ENCODE results near the gene REC8. TPM values are rescaled to one million over a fixed set of nuclear protein-coding genes. Genes with fewer than 3 reads are reported as not detected.
"Not testable (repeated sequence)": the region's sequence is repeated elsewhere in the genome, so short reads cannot be mapped to it uniquely, and the experiment has no call there.

The REC8 gene
- total and polyA plus RNA-seq, 4 donors = 2.3 to 4.7 (median 3.8) TPM

DNA sequence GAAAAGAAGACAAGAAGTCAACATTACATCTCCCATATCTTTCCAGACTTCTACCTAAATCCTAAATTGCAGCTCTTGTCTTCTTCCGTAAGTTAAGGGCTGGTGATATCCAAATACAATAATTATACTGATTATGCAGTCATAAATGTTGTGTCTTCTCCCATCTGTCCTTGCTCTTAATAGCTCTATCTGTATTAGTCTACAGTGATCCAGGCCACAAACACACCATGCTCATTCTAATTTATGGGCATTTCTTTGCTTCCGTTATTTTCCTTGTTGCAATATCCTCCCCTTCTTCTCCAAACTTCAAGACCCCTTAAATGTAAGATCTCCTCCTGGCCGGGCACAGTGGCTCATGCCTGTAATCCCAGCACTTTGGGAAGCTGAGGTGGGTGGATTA is 47.6 kb downstream of the REC8 start (continued):
- TF ChIP-seq NR2F2 (IDR thresholded peaks at IDR 0.05) = no peak
- TF ChIP-seq, protein P1, sequence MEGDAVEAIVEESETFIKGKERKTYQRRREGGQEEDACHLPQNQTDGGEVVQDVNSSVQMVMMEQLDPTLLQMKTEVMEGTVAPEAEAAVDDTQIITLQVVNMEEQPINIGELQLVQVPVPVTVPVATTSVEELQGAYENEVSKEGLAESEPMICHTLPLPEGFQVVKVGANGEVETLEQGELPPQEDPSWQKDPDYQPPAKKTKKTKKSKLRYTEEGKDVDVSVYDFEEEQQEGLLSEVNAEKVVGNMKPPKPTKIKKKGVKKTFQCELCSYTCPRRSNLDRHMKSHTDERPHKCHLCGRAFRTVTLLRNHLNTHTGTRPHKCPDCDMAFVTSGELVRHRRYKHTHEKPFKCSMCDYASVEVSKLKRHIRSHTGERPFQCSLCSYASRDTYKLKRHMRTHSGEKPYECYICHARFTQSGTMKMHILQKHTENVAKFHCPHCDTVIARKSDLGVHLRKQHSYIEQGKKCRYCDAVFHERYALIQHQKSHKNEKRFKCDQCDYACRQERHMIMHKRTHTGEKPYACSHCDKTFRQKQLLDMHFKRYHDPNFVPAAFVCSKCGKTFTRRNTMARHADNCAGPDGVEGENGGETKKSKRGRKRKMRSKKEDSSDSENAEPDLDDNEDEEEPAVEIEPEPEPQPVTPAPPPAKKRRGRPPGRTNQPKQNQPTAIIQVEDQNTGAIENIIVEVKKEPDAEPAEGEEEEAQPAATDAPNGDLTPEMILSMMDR (IDR thresholded peaks at IDR 0.05; ENCODE audit: low read depth, low read length, missing input control) = no peak

DNA sequence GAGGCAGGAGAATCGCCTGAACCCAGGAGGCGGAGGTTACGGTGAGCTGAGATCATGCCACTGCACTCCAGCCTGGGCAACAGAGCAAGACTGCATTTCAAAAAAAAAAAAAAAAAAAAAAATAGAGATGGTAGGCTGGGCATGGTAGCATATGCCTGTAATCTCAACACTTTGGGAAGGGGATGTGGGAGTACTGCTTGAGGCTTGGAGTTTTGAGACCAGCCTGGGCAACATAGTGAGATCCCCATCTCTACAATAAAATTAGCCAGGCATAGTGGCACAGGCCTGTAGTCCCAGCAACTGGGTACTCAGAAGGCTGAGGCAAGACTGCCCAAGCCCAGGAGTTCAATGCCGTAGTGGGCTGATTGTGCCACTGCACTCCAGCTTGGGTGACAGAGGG is 51.1 kb downstream of the REC8 start:
- H3K9ac ChIP-seq (ENCODE audit: low read depth in 1 of 2, low read length in 2 of 2); H3K4me1 ChIP-seq (ENCODE audit: control insufficient read depth in 4 of 4, insufficient read depth in 4 of 4, low read length in 3 of 4); DNase-seq (ENCODE audit: low spot score); H3K27me3 ChIP-seq (ENCODE audit: control insufficient read depth in 4 of 4, insufficient read depth in 4 of 4, low read length in 3 of 4); H3K36me3 ChIP-seq (ENCODE audit: control insufficient read depth in 4 of 4, insufficient read depth in 3 of 4, low read depth in 1 of 4, low read length in 3 of 4); H3K9me3 ChIP-seq (ENCODE audit: control insufficient read depth in 4 of 4, low read length in 3 of 4); H3K27ac ChIP-seq (ENCODE audit: low read depth in 1 of 2, low read length in 2 of 2); H3K4me3 ChIP-seq (ENCODE audit: low read depth in 1 of 3, low read length in 3 of 3): not testable (repeated sequence)
- WGBS = 99% methylated on average over 4 of the region's 4 CpGs

DNA sequence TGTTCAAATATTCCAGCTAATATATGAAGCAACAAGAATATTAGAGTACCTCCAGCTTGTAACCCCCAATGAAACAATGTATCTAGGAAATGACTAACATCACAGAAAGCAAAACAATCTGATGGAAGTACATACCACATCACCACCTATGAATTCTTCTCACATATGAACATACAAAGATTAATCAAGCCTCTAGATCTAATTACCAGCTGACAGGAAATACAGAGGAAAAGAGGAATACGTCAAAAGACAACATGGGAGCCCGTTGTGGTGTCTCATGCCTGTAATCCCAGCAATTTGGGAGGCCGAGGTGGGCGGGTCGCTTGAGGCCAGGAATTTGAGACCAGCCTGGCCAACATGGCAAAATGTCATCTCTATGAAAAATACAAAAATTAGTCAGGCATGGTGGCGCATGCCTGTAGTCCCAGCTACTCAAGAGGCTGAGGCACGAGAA is 52.8 kb downstream of the REC8 start:
- no peak overlapping the region for H3K4me3 ChIP-seq (ENCODE audit: low read depth in 1 of 3, low read length in 3 of 3)
- H3K36me3 ChIP-seq (ENCODE audit: control insufficient read depth in 4 of 4, insufficient read depth in 3 of 4, low read depth in 1 of 4, low read length in 3 of 4) = peaks cover 0 to 4% (median 2%) of the 10 kb centered on the region in 4 donors
- DNase-seq (ENCODE audit: low spot score) = no peak
- WGBS = 95% methylated on average over 7 of the region's 7 CpGs
- no peak overlapping the region for H3K27ac ChIP-seq (ENCODE audit: low read depth in 1 of 2, low read length in 2 of 2)
- no peak overlapping the region for H3K9ac ChIP-seq (ENCODE audit: low read depth in 1 of 2, low read length in 2 of 2)
- TF ChIP-seq FOXA2 (IDR thresholded peaks at IDR 0.05) (no peak), HNF4G (IDR thresholded peaks at IDR 0.05) (no peak), FOXA1 (IDR thresholded peaks at IDR 0.05) (no peak)
- H3K4me1 ChIP-seq (ENCODE audit: control insufficient read depth in 4 of 4, insufficient read depth in 4 of 4, low read length in 3 of 4) = peaks cover 0 to 5% (median 4%) of the 10 kb centered on the region in 4 donors
- no peaks in the 10 kb centered on the region for H3K9me3 ChIP-seq (ENCODE audit: control insufficient read depth in 4 of 4, low read length in 3 of 4)
- H3K27me3 ChIP-seq (ENCODE audit: control insufficient read depth in 4 of 4, insufficient read depth in 4 of 4, low read length in 3 of 4) = no peaks in the 10 kb centered on the region

DNA sequence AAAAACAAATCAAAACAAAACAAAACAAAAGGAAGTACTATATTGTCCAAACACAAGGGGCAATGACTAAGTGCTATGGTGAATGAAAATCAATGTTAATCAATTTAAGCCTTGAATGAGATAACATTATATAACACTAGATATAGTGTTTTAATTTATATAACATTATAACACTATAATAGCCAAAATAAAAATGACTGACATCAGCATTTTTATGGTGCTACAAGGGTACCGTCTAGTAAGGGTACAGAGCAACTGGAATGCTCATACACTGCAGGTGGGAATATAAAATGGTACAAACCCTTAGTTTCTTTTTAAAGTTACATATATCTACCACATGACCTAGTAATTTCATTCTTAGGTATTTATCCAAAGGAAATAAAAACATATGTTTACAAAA is 54.6 kb downstream of the REC8 start:
- no peak for TF ChIP-seq RAD21 (IDR thresholded peaks at IDR 0.05)
- no peak for TF ChIP-seq TAF1 (conservative IDR thresholded peaks at IDR 0.05)
- TF ChIP-seq, protein P1 (IDR thresholded peaks at IDR 0.05; ENCODE audit: low read depth, low read length, missing input control) = no peak
- no peak for TF ChIP-seq JUND (IDR thresholded peaks at IDR 0.05)
- no peak for TF ChIP-seq HNF4A (conservative IDR thresholded peaks at IDR 0.05)
- no peak for TF ChIP-seq FOXA1 (IDR thresholded peaks at IDR 0.05)
- no peak for TF ChIP-seq FOXA2 (IDR thresholded peaks at IDR 0.05)
- TF ChIP-seq SP1 (IDR thresholded peaks at IDR 0.05) = no peak
- TF ChIP-seq, protein P2, sequence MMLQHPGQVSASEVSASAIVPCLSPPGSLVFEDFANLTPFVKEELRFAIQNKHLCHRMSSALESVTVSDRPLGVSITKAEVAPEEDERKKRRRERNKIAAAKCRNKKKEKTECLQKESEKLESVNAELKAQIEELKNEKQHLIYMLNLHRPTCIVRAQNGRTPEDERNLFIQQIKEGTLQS (IDR thresholded peaks at IDR 0.05) = no peak
- TF ChIP-seq RXRA (IDR thresholded peaks at IDR 0.05) = no peak
- TF ChIP-seq, protein P3, sequence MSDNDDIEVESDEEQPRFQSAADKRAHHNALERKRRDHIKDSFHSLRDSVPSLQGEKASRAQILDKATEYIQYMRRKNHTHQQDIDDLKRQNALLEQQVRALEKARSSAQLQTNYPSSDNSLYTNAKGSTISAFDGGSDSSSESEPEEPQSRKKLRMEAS (IDR thresholded peaks at IDR 0.05) = no peak
- TF ChIP-seq, protein P4, sequence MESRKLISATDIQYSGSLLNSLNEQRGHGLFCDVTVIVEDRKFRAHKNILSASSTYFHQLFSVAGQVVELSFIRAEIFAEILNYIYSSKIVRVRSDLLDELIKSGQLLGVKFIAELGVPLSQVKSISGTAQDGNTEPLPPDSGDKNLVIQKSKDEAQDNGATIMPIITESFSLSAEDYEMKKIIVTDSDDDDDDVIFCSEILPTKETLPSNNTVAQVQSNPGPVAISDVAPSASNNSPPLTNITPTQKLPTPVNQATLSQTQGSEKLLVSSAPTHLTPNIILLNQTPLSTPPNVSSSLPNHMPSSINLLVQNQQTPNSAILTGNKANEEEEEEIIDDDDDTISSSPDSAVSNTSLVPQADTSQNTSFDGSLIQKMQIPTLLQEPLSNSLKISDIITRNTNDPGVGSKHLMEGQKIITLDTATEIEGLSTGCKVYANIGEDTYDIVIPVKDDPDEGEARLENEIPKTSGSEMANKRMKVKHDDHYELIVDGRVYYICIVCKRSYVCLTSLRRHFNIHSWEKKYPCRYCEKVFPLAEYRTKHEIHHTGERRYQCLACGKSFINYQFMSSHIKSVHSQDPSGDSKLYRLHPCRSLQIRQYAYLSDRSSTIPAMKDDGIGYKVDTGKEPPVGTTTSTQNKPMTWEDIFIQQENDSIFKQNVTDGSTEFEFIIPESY (IDR thresholded peaks at IDR 0.05) = no peak
- H3K36me3 ChIP-seq (ENCODE audit: control insufficient read depth in 4 of 4, insufficient read depth in 3 of 4, low read depth in 1 of 4, low read length in 3 of 4) = peaks cover 0 to 4% (median 2%) of the 10 kb centered on the region in 4 donors
- no peak overlapping the region for H3K27ac ChIP-seq (ENCODE audit: low read depth in 1 of 2, low read length in 2 of 2)
- H3K9me3 ChIP-seq (ENCODE audit: control insufficient read depth in 4 of 4, low read length in 3 of 4) = no peaks in the 10 kb centered on the region
- H3K4me3 ChIP-seq (ENCODE audit: low read depth in 1 of 3, low read length in 3 of 3) = no peak overlapping the region
- no peak overlapping the region for H3K9ac ChIP-seq (ENCODE audit: low read depth in 1 of 2, low read length in 2 of 2)
- DNase-seq (ENCODE audit: low spot score) = no peak
- peaks cover 4 to 15% (median 12%) of the 10 kb centered on the region in 4 donors for H3K4me1 ChIP-seq (ENCODE audit: control insufficient read depth in 4 of 4, insufficient read depth in 4 of 4, low read length in 3 of 4)
- WGBS = 56% methylated on average over 1 of the region's 1 CpG
- H3K27me3 ChIP-seq (ENCODE audit: control insufficient read depth in 4 of 4, insufficient read depth in 4 of 4, low read length in 3 of 4) = no peaks in the 10 kb centered on the region
